H9 (cell line): ENCODE results near the gene GPRC5A. TPM values are rescaled to one million over a fixed set of nuclear protein-coding genes. Genes with fewer than 3 reads are reported as not detected.

Source experiments
- DNase-seq: peaks from one replicate; pipeline ENCODE4 v3.0.0-alpha.2; 2017
- H2AFZ ChIP-seq: one replicate; pipeline ENCODE4 v1.6.1; 2013; ENCODE audit warnings: mild to moderate bottlenecking, low read length, control low read depth, moderate library complexity
- H2AK5ac ChIP-seq: 2 replicates; pipeline ENCODE4 v1.6.1; 2013; ENCODE audit warnings: low read length, control low read depth, mixed read lengths; ENCODE audit not compliant: insufficient read length
- H2BK120ac ChIP-seq: one replicate; pipeline ENCODE4 v1.6.1; 2013; ENCODE audit warnings: low read depth, mild to moderate bottlenecking, low read length, control low read depth, inconsistent platforms; ENCODE audit not compliant: poor library complexity, severe bottlenecking
- H2BK12ac ChIP-seq: 2 replicates; pipeline ENCODE4 v1.6.1; 2013; ENCODE audit warnings: low read length, control low read depth, mixed read lengths, low read depth; ENCODE audit not compliant: insufficient read length
- H2BK15ac ChIP-seq: 2 replicates; pipeline ENCODE4 v1.6.1; 2013; ENCODE audit warnings: low read depth, low read length, control low read depth
- H2BK20ac ChIP-seq: one replicate; pipeline ENCODE4 v1.6.1; 2013; ENCODE audit warnings: low read depth, mild to moderate bottlenecking, low read length, control low read depth, inconsistent platforms; ENCODE audit not compliant: poor library complexity, severe bottlenecking
- H2BK5ac ChIP-seq: 2 replicates; pipeline ENCODE4 v1.6.1; 2013; ENCODE audit warnings: low read length, control low read depth, mixed read lengths; ENCODE audit not compliant: insufficient read length
- H3K14ac ChIP-seq: 2 replicates; pipeline ENCODE4 v1.6.1; 2013; ENCODE audit warnings: low read length, control low read depth; ENCODE audit not compliant: insufficient read depth
- H3K18ac ChIP-seq: 2 replicates; pipeline ENCODE4 v1.6.1; 2013; ENCODE audit warnings: low read depth, mild to moderate bottlenecking, mixed read lengths, low read length, control low read depth; ENCODE audit not compliant: insufficient read length
- H3K23ac ChIP-seq: 2 replicates; pipeline ENCODE4 v1.6.1; 2013; ENCODE audit warnings: low read length, control low read depth, mixed read lengths, low read depth; ENCODE audit not compliant: insufficient read length
- H3K23me2 ChIP-seq: 2 replicates; pipeline ENCODE4 v1.6.1; 2013; ENCODE audit warnings: low read depth, mild to moderate bottlenecking, mixed read lengths, low read length, control low read depth; ENCODE audit not compliant: insufficient read length, poor library complexity, severe bottlenecking
- H3K27ac ChIP-seq: 2 replicates; pipeline ENCODE4 v1.5.1; 2013; ENCODE audit warnings: low read length, control low read depth, mixed read lengths, low read depth; ENCODE audit not compliant: insufficient read length
- H3K27me3 ChIP-seq: 2 replicates; pipeline ENCODE4 v1.6.1; 2013; ENCODE audit warnings: low read length, control low read depth, inconsistent platforms; ENCODE audit not compliant: insufficient read depth
- H3K4ac ChIP-seq: 2 replicates; pipeline ENCODE4 v1.6.1; 2013; ENCODE audit warnings: low read depth, mild to moderate bottlenecking, control low read depth, inconsistent platforms, low read length, moderate library complexity
- H3K4me1 ChIP-seq: 2 replicates; pipeline ENCODE4 v1.6.1; 2013; ENCODE audit warnings: low read length, control low read depth, inconsistent platforms; ENCODE audit not compliant: insufficient read depth
- H3K4me2 ChIP-seq: 2 replicates; pipeline ENCODE4 v1.6.1; 2013; ENCODE audit warnings: low read length, control low read depth, mixed read lengths; ENCODE audit not compliant: insufficient read length, insufficient read depth
- H3K56ac ChIP-seq: 2 replicates; pipeline ENCODE4 v1.6.1; 2013; ENCODE audit warnings: low read depth, mild to moderate bottlenecking, mixed read lengths, low read length, control low read depth; ENCODE audit not compliant: insufficient read length
- H3K79me1 ChIP-seq: 2 replicates; pipeline ENCODE4 v1.6.1; 2013; ENCODE audit warnings: low read depth, mild to moderate bottlenecking, moderate library complexity, low read length, control low read depth, inconsistent platforms; ENCODE audit not compliant: insufficient read depth, poor library complexity, severe bottlenecking
- H3K79me2 ChIP-seq: 2 replicates; pipeline ENCODE4 v1.6.1; 2013; ENCODE audit warnings: low read length, control low read depth, inconsistent platforms; ENCODE audit not compliant: insufficient read depth
- H3K9ac ChIP-seq: 2 replicates; pipeline ENCODE4 v1.6.1; 2013; ENCODE audit warnings: low read length, control low read depth, mixed read lengths; ENCODE audit not compliant: insufficient read length; ENCODE audit errors: extremely low read depth
- H3K9me3 ChIP-seq: one replicate; pipeline ENCODE4 v1.6.1; 2013; ENCODE audit warnings: low read depth, low read length, inconsistent platforms; ENCODE audit not compliant: control insufficient read depth
- H3T11ph ChIP-seq: one replicate; pipeline ENCODE4 v1.6.1; 2013; ENCODE audit warnings: mild to moderate bottlenecking, low read length, control low read depth, inconsistent platforms
- H4K20me1 ChIP-seq: one replicate; pipeline ENCODE4 v1.6.1; 2013; ENCODE audit not compliant: control insufficient read depth, insufficient read length, insufficient read depth
- H4K5ac ChIP-seq: 2 replicates; pipeline ENCODE4 v1.6.1; 2013; ENCODE audit warnings: low read depth, mild to moderate bottlenecking, mixed read lengths, low read length, control low read depth; ENCODE audit not compliant: insufficient read length
- H4K8ac ChIP-seq: replicated peaks from 2 replicates; pipeline ENCODE4 v1.6.1; 2013; ENCODE audit warnings: low read length, control low read depth, mixed read lengths, low read depth; ENCODE audit not compliant: insufficient read length
- H4K91ac ChIP-seq: 2 replicates; pipeline ENCODE4 v1.6.1; 2013; ENCODE audit warnings: low read depth, mild to moderate bottlenecking, moderate library complexity, mixed read lengths, low read length, control low read depth; ENCODE audit not compliant: insufficient read length
- H3K27ac Mint-ChIP-seq, 3 experiments: 2 replicates in 2 of 3; 3 replicates in 1 of 3; pipeline ENCODE4 v1.8.0; 2020 to 2021; ENCODE audit warnings: mixed read lengths in 3 of 3, mild to moderate bottlenecking in 1 of 3, moderate library complexity in 1 of 3
- H3K27me3 Mint-ChIP-seq: 2 replicates; pipeline ENCODE4 v1.8.0; 2021; ENCODE audit warnings: low read depth, mild to moderate bottlenecking, moderate library complexity, mixed read lengths
- H3K36me3 Mint-ChIP-seq, 3 experiments: 2 replicates in 2 of 3; 3 replicates in 1 of 3; pipeline ENCODE4 v1.8.0; 2020 to 2021; ENCODE audit warnings: low read depth in 3 of 3, mixed read lengths in 3 of 3; ENCODE audit not compliant: insufficient read depth in 1 of 3
- H3K4me1 Mint-ChIP-seq, 2 experiments: 2 replicates each; pipeline ENCODE4 v1.8.0; 2020; ENCODE audit warnings: mixed read lengths in 2 of 2
- H3K4me3 Mint-ChIP-seq, 2 experiments: 2 replicates in 1 of 2; 3 replicates in 1 of 2; pipeline ENCODE4 v1.8.0; 2020 to 2021; ENCODE audit warnings: mild to moderate bottlenecking in 2 of 2, mixed read lengths in 2 of 2, moderate library complexity in 1 of 2
- H3K9me3 Mint-ChIP-seq, 2 experiments: 2 replicates in 1 of 2; 3 replicates in 1 of 2; pipeline ENCODE4 v1.8.0; 2020; ENCODE audit warnings: mild to moderate bottlenecking in 2 of 2, mixed read lengths in 2 of 2, moderate library complexity in 1 of 2
- WGBS: extraction: QIAGEN DNeasy Blood & Tissue Kit; methylation state at CpG from one replicate; pipeline ENCODE4 v1.1.7; 2013; ENCODE audit warnings: missing lambda C conversion rate, low lambda C conversion rate, mixed read lengths; ENCODE audit not compliant: insufficient read length; ENCODE audit errors: extremely low coverage; 5-methylcytosine and 5-hydroxymethylcytosine counted together
- total RNA-seq: library from RNA; stranded (reverse); gene quantifications from 2 replicates; pipeline ENCODE4 v1.2.1, GENCODE V29; 2021
- TF ChIP-seq, protein P1 (sequence below): fragments of 200-600 bp; sonication (generic); conservative IDR thresholded peaks from 3 replicates; pipeline ENCODE4 v1.8.0; 2021; ENCODE audit warnings: antibody characterized with exemption, mild to moderate bottlenecking

Gene GPRC5A
- total RNA-seq, 1 experiment from 2014 or later = 0.09 TPM

DNA sequence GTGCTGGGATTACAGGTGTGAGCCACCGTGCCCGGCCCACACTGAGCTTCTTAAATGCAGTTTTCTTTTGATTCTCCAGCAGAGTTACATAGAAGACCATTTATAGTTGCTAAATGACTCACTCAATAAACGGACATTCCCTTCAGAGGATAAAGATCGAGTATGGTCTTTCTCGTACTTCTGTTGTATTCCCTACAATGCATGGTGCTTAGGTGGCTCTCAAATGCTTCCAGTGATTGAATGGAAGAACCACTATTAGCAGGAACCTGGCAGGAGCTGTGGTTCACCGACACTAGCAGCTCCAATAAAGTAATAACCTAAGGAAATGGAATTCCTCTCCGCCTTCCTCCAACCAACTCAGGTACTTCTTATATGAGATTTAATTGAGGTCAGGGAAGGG is 3.9 kb upstream of the GPRC5A start:
- H4K20me1 ChIP-seq = no peaks in the 10 kb centered on the region
- no peak overlapping the region for H3K27ac ChIP-seq
- no peak overlapping the region for H2BK20ac ChIP-seq
- H2BK12ac ChIP-seq = no peak overlapping the region
- H3K4me1 ChIP-seq = peaks cover 9% of the 10 kb centered on the region; the same call in 1 of the 2 replicates
- H2AK5ac ChIP-seq = no peak overlapping the region
- H3K23me2 ChIP-seq = peaks cover 13% of the 10 kb centered on the region
- Mint-ChIP-seq H3K4me1 (peaks cover 32 to 37% of the 10 kb centered on the region in 2 experiments), H3K4me3 (no peak overlapping the region), H3K9me3 (peaks cover 0 to 2% of the 10 kb centered on the region in 2 experiments; a peak in 1 of 5 replicates), H3K27me3 (peaks cover 77% of the 10 kb centered on the region), H3K36me3 (no peaks in the 10 kb centered on the region), H3K27ac (no peak overlapping the region)
- no peak overlapping the region for H3K4ac ChIP-seq
- no peaks in the 10 kb centered on the region for H3K79me1 ChIP-seq
- no peak overlapping the region for H3K4me2 ChIP-seq
- DNase-seq = no peak
- no CpG with 5 or more reads among the region's 7 CpGs for WGBS
- H4K8ac ChIP-seq = no peak overlapping the region
- TF ChIP-seq, protein P1, sequence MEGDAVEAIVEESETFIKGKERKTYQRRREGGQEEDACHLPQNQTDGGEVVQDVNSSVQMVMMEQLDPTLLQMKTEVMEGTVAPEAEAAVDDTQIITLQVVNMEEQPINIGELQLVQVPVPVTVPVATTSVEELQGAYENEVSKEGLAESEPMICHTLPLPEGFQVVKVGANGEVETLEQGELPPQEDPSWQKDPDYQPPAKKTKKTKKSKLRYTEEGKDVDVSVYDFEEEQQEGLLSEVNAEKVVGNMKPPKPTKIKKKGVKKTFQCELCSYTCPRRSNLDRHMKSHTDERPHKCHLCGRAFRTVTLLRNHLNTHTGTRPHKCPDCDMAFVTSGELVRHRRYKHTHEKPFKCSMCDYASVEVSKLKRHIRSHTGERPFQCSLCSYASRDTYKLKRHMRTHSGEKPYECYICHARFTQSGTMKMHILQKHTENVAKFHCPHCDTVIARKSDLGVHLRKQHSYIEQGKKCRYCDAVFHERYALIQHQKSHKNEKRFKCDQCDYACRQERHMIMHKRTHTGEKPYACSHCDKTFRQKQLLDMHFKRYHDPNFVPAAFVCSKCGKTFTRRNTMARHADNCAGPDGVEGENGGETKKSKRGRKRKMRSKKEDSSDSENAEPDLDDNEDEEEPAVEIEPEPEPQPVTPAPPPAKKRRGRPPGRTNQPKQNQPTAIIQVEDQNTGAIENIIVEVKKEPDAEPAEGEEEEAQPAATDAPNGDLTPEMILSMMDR = no peak
- H3T11ph ChIP-seq = no peak overlapping the region
- H3K9ac ChIP-seq = no peak overlapping the region
- H4K91ac ChIP-seq = no peak overlapping the region
- H2BK120ac ChIP-seq = no peak overlapping the region
- H3K56ac ChIP-seq = no peak overlapping the region
- no peak overlapping the region for H3K23ac ChIP-seq
- H3K18ac ChIP-seq = no peak overlapping the region
- no peak overlapping the region for H2BK15ac ChIP-seq
- H2BK5ac ChIP-seq = no peak overlapping the region
- no peaks in the 10 kb centered on the region for H3K79me2 ChIP-seq
- H3K14ac ChIP-seq = no peak overlapping the region
- H3K9me3 ChIP-seq = no peaks in the 10 kb centered on the region
- no peak overlapping the region for H4K5ac ChIP-seq
- H2AFZ ChIP-seq = no peak overlapping the region
- peaks cover 8% of the 10 kb centered on the region; the same call in 1 of the 2 replicates for H3K27me3 ChIP-seq
